HG02588 (cell line): ENCODE measurements around the gene ZMIZ1.

Source experiments
- ATAC-seq: cut with Tn5 transposase; IDR thresholded peaks from one replicate; pipeline ENCODE4 v1.9.1; 2021; ENCODE audit warnings: mild to moderate bottlenecking, moderate library complexity; ENCODE audit not compliant: unreplicated experiment

Gene ZMIZ1

DNA sequence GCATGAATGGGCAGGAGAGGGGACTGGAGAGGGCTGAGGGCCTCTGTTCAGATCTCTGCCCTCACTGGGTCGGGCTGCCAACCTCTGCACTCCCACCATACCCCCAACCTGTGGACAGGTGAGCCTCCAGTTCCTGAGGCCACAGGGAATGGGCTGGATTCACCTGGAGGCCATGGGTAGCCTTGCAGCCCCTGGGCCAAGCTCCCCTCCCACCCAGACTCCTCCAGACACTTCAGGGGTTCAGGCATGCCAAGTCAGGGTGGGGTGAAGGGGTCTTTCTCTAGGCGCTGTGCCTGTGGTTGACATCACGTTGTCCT is 80.5 kb downstream of the ZMIZ1 start:
- no peak for ATAC-seq

DNA sequence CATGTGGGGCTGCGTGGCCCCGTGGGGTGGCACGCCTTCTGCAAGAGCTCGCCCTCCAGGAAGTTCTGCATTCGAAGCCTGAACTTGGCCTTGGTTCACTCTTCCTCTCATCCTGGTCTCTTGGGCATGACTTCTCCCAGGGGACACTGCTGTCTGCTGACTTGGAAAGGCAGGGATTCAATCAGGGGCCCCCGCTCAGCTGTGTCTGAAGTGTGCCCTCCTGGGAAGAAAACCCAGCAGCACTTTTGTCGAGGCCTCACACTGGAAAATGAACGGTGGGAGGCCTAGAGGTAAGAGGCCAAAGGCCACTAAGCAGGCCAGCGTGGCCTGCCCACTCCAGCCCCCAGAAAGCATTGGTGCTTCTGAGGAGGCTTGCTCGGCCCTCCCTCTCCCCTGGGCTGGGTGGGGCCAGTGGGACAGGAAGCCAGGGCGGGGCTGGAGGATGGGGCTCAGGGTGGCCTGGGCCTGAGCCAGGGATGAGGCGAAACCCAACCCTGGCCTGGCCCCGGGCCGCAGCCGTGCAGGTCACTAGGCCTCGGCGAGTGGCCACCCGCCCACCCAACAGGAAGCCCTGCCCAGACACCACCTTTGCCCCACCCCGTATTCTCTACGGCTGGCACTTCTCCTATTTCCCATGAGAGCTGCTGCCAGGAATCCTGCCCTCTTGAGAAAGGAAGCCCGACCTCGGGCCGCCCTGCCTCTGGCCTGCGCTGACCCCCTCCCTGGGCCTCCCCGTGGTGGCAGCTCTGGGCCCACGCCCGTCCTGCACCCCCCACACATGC is 81.1 kb downstream of the ZMIZ1 start:
- no peak for ATAC-seq

DNA sequence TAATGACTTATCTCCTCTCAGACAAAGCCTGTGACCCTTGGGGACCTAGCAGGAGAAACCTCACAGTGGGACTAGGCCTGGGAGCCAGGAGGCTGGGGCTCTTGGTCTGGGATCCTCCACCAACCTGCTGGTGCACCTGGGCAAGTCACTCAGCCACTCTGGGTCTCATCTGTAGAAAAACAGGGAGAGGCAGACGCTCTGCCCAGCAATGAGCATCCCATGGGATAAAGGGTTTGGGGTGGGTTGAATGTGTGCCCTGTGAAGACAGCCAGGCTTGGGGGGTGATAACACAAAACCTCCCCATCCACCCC is 81.6 kb downstream of the ZMIZ1 start:
- no peak for ATAC-seq

- ATAC-seq, result no peak
Observed at GRCh38 chr10:79152423-79152817, 83.7 kb downstream of the ZMIZ1 start.

DNA sequence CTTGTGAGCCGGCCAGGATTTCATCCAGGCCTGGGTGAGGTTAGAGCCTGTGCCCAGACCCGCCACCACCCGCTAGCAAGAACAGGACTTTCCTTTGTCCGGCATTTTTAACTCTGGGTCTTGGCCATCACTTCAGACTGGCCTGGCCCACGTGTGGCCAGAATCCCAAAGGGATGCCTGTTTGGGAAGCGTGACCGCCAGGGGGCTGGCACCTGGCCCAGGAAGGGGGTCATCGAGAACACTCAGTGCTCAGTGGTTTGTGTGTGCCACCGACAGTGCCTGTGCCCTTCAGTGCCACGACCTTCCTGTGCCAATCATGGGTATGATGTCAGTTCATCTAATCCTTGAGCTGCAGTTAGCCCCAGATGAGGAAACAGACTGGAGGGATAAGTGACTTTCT is 85.0 kb downstream of the ZMIZ1 start:
- ATAC-seq, result no peak

DNA sequence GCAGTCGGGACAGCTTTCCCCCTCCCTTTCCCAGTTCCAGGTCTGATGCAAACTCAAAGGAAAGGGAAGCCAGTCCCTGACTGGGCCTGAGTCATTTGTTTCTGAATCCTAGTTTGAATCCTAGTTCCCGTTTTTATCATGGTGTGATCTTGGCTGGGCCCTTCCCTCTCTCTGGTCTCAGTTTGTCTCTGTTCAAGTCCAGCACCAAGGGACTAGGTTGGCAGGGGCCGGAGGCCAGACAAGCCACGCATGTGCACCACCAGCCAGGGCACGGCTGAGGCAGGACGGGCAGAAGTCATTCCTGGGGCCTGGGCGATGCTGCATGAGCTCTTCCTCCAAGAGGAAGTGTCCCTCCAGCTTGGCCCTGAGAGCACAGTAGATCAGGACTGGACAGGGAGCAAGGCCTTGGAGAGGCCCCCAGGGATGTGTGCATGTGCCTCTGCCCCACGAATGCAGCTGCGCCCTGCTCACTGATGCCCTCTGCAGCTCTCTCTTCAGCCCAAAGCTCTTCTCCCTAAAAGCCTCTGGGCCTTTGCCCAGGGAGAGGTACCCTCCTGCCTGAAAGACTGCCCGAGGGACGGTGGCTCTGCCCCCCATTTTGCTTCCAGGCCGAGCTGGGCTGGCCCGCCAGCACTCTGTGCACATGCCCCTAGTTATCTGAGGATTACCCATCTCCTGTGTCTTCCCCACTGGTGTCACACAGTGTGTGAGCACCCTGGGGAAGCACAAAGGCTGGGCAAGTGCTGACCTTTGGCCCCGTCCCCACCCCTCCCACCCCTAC is 86.7 kb downstream of the ZMIZ1 start:
- no peak for ATAC-seq

- no peak for ATAC-seq
Observed at GRCh38 chr10:79156334-79157274, 87.8 kb downstream of the ZMIZ1 start.

DNA sequence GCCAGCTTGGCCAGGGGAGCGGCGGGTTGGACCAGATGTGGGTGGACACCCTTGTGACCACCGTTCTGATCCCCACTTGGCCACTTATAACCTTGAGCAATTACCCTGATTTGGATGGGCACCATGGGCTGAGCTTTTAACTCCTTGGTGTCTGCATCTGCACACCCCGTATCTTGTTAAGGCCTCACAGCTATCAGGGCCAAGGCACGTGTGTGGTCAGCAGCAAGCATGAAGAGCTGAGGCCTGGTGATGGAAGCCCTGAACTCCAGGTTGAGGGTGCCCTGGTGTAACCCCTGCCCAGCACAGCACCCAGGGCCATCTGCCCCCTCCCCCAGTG is 89.2 kb downstream of the ZMIZ1 start:
- ATAC-seq, result no peak

GRCh38 chr10:79158402-79159097 is 89.8 kb downstream of the ZMIZ1 start:
- ATAC-seq, result no peak

DNA sequence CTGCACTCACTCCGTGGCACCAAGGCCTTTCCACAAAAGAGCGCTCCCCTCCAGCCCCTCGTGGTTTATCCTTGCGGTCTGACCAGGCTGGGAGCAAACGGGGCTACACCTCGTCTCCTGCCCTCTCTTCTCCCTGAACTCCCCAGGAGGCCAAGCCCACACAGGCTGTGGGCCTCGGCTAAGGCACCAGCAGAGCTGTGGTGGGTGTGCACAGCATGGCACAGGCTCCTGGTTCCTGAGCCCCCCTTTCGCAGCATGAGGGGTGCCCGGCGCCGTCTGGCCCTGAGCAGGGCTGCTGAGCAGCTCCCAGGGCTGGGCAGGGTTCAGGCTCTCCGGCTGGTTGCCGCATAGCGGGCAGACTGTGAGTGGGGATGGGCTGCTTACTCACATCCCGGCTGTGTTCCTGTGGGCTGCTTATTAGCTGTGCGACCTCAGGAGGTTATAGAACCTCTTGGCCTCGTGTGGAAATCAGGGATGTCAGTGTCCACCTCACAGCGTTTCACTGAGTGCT is 90.4 kb downstream of the ZMIZ1 start:
- no peak for ATAC-seq

DNA sequence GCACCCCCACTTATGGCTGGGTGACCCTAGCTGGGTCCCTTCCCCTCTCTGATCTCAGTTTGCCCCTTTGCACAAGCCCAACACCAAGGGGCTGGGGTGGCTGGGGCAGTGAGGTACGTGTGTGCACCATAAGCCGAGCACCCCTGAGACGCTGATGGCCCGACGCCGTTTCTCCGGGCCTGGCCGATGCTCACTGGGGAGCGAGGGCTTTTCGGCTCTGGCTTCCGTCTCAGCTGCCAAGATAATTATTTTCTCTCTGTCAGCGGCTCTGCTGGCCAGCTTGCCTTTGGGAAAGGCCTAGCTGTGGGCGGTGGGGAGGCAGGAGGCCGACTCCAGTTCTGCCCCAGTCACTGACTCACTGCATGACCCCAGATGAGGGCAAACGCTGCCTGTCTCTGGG is 91.0 kb downstream of the ZMIZ1 start:
- no peak for ATAC-seq

- no peak for ATAC-seq
Observed at GRCh38 chr10:79160191-79160590, 91.4 kb downstream of the ZMIZ1 start.

- ATAC-seq, result no peak
Observed at GRCh38 chr10:79161557-79161956, 92.8 kb downstream of the ZMIZ1 start.

DNA sequence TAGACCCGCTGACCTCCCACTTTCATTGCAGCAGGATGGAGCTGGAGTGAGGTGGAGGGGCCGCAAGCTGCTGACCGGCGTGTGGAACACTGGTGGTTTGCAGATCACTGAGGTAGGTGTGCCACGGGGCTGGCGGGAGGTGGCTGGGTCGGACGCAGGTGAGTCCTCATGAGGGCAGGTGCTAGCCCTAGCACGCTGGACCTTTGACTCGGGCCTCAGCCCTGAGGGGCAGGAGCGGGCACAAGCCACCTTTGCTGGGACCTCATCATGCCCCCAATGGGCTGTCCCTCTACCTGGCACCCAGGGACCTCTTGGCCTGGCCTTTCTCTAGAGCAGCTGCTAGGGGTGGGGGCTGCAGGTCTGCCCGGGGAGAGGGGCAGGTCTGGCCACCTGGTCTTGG is 93.3 kb downstream of the ZMIZ1 start:
- ATAC-seq, result no peak

GRCh38 chr10:79162861-79163665 is 94.3 kb downstream of the ZMIZ1 start:
- ATAC-seq, result no peak

GRCh38 chr10:79163666-79163975 is 94.9 kb downstream of the ZMIZ1 start:
- ATAC-seq, result no peak

GRCh38 chr10:79164075-79164474 is 95.3 kb downstream of the ZMIZ1 start:
- no peak for ATAC-seq

- no peak for ATAC-seq
Observed at GRCh38 chr10:79165070-79165778, 96.5 kb downstream of the ZMIZ1 start.

- no peak for ATAC-seq
Observed at GRCh38 chr10:79166312-79166721, 97.6 kb downstream of the ZMIZ1 start.

DNA sequence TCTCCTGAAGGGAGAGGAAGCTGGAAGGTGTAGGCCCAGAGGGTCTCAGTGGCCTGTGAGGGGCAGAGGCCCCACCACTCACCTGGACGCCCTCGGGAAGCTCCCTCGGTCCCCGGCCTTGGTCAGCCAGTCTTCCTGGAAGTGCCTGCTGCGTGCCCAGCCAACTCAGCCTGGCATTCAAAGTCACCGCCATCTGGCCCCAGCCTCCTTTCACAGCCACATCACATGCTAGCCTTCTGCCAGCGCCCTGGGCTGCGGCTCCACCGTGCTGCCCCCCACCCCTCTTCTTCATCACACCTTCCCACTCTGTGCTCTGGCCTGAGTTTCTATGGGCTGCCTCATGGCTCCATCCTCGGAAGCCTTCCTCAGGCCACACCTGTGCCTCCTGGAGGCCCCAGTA is 98.0 kb downstream of the ZMIZ1 start:
- no peak for ATAC-seq
